Activated T-cell treated with anti-CD3 and anti-CD28 coated beads, Interleukin-2, amount 50 U/mL, for 72 hours (primary cell): ENCODE data around the gene GSPT1. TPM values are rescaled to one million over a fixed set of nuclear protein-coding genes. Genes with fewer than 3 reads are reported as not detected.

ENCODE experiments used
- ATAC-seq, 2 donors: fragments of 150-1000 bp; cut with Tn5 transposase; replicated peaks in 1 of 2; 2 replicates each; pipeline ENCODE4 v1.10.0; 2021; ENCODE audit warnings: moderate library complexity in 2 of 2, mild to moderate bottlenecking in 1 of 2
- DNase-seq, 2 donors: peaks; one replicate each; pipeline ENCODE4 v3.0.0; 2021 to 2022; ENCODE audit warnings: mixed read lengths in 1 of 2
- H3K27ac Mint-ChIP-seq: one replicate; pipeline ENCODE4 v1.8.0; 2022; ENCODE audit warnings: mild to moderate bottlenecking, moderate library complexity, mixed read lengths
- H3K27me3 Mint-ChIP-seq: one replicate; pipeline ENCODE4 v1.8.0; 2022; ENCODE audit warnings: low read depth, mixed read lengths
- H3K36me3 Mint-ChIP-seq, 2 donors: one replicate each; pipeline ENCODE4 v1.8.0; 2022; ENCODE audit warnings: mixed read lengths in 2 of 2, mild to moderate bottlenecking in 1 of 2; ENCODE audit not compliant: insufficient read depth in 2 of 2
- H3K4me1 Mint-ChIP-seq: one replicate; pipeline ENCODE4 v1.8.0; 2022; ENCODE audit warnings: low read depth, mixed read lengths
- H3K4me3 Mint-ChIP-seq, 2 donors: one replicate each; pipeline ENCODE4 v1.8.0; 2022; ENCODE audit warnings: mild to moderate bottlenecking in 2 of 2, mixed read lengths in 2 of 2, moderate library complexity in 2 of 2
- H3K9me3 Mint-ChIP-seq, 2 donors: one replicate each; pipeline ENCODE4 v1.8.0; 2022; ENCODE audit warnings: mixed read lengths in 2 of 2
- total RNA-seq, 2 donors: library from RNA; stranded (reverse); gene quantifications; one replicate each; pipeline ENCODE4 v1.2.3, GENCODE V29; 2022

GSPT1 gene
- total RNA-seq, 2 donors from 2014 or later = 174 to 183 TPM

DNA sequence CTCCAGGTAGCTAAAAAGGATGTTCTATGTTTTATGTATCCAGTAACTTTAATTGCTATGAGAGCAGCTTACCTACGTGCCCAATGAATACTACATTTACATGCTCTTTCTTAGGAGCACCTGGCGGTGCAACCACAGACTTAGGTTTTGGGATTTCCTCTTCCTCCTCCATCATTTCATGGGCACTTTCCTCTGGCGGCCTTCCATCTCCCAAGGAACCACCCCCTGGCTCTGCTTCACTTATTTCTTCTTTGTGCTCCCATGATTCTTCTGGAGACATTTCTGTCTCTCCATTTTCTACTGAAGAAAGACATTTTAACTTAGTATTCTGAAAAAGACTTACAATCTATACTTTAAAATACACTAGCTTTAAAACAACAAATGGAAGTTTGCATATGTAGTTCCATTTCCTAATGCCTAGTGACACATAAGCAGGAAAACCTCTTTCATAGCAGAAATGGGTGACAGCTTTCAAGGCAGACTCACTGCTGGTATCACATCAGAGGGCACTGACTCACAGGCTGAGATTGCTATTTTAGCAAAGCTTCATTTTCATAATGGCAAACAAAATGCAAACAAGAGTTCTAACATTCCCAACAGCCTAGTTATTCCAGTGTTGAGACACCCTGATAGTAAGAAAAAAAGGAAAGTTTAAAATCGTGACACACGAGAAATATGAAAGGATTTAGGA lies 19.1 kb downstream of the GSPT1 start:
- Mint-ChIP-seq H3K27me3 (no peaks in the 10 kb centered on the region), H3K4me1 (peaks cover 42% of the 10 kb centered on the region), H3K27ac (peak overlapping the region; percentile 83), H3K36me3 (peaks cover 0 to 12% of the 10 kb centered on the region in 2 donors), H3K4me3 (peak overlapping the region in 1 of 2 donors; percentile 1), H3K9me3 (no peaks in the 10 kb centered on the region)
- DNase-seq = no peak
- peak in 1 of 2 donors; percentile 69 for ATAC-seq

- DNase-seq (no peak), ATAC-seq (no peak)
- H3K27me3 Mint-ChIP-seq = no peaks in the 10 kb centered on the region
- peaks cover 20% of the 10 kb centered on the region for H3K4me1 Mint-ChIP-seq
- no peaks in the 10 kb centered on the region for H3K9me3 Mint-ChIP-seq
- H3K36me3 Mint-ChIP-seq = peaks cover 0 to 18% of the 10 kb centered on the region in 2 donors
- H3K27ac Mint-ChIP-seq = no peak overlapping the region
- H3K4me3 Mint-ChIP-seq = no peak overlapping the region
Measured at GRCh38 chr16:11893571-11893970, 22.2 kb downstream of the GSPT1 start.

DNA sequence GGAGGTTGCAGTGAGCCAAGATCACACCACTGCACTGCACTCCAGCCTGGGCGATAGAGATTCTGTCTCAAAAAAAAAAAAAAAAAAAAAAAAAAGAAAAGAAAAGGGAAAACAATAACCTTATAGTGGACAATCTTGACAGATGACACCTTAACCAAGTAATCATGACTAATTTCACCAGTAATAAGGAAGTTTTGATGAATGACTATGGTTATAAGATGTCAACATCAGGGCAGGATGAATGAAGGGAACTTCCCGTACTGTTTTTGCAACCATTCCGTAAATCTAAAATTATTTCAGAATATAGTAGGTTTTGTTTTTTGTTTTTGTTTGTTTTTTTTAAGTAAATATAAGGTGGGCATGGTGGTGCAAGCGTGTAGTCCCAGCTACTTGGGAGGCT lies 23.0 kb downstream of the GSPT1 start:
- peaks cover 0 to 24% of the 10 kb centered on the region in 2 donors for H3K36me3 Mint-ChIP-seq
- no peak overlapping the region for H3K27ac Mint-ChIP-seq

GRCh38 chr16:11890231-11890965 lies 25.4 kb downstream of the GSPT1 start:
- Mint-ChIP-seq H3K27me3 (no peaks in the 10 kb centered on the region), H3K36me3 (peaks cover 0 to 32% of the 10 kb centered on the region in 2 donors), H3K9me3 (no peaks in the 10 kb centered on the region), H3K27ac (no peak overlapping the region), H3K4me3 (no peak overlapping the region), H3K4me1 (no peaks in the 10 kb centered on the region)
- DNase-seq (no peak), ATAC-seq (no peak)

More for the DNA sequence above, 23.0 kb downstream of the GSPT1 start:
- DNase-seq (no peak), ATAC-seq (no peak)
- Mint-ChIP-seq H3K27me3 (no peaks in the 10 kb centered on the region), H3K4me3 (no peak overlapping the region), H3K4me1 (peaks cover 14% of the 10 kb centered on the region), H3K9me3 (no peaks in the 10 kb centered on the region)

DNA sequence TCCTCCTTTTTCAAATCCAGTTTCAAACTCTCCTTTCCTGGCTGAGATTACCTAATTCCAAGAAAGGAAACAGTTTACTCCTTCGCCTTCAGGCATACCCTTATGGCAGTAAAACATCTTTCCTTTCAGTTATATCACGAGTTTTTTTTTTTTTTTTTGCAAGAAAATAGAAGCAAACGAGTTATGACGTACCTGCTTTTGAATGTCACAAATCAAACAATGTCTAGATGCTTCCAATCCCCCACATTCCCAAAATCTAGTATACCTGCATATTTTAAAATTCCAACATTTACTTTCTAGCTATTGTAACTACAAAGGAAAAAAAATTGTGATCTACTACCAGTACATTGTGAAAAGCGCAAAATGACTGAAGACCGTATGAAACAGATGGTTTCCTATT lies 28.9 kb downstream of the GSPT1 start:
- no peak for DNase-seq
- no peaks in the 10 kb centered on the region for H3K9me3 Mint-ChIP-seq
- ATAC-seq = no peak
- H3K27ac Mint-ChIP-seq = peak overlapping the region; percentile 66
- H3K36me3 Mint-ChIP-seq = peaks cover 0 to 32% of the 10 kb centered on the region in 2 donors
- no peaks in the 10 kb centered on the region for H3K4me1 Mint-ChIP-seq
- no peaks in the 10 kb centered on the region for H3K27me3 Mint-ChIP-seq
- H3K4me3 Mint-ChIP-seq = no peak overlapping the region

DNA sequence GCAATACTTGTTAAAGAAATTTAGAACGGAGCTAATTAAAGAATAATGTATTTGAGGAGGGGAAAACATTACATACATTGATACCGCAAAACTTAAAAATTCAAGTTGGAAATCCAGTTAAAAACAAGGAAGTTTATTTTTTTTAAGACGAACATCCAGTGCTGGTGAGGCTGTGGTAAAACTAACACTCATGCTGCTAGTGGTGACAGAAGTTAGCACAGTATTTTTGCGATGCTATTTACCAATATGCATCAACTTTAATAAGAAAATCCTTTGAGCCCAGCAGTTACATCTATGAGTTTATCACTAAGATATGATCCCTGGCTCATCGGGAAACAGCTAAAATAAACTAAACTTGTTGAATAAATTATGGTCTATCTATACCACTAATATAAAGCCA lies 31.7 kb downstream of the GSPT1 start:
- ATAC-seq (no peak), DNase-seq (no peak)
- no peaks in the 10 kb centered on the region for H3K4me1 Mint-ChIP-seq
- peaks cover 2 to 26% of the 10 kb centered on the region in 2 donors for H3K36me3 Mint-ChIP-seq
- no peaks in the 10 kb centered on the region for H3K27me3 Mint-ChIP-seq
- H3K4me3 Mint-ChIP-seq = no peak overlapping the region
- H3K27ac Mint-ChIP-seq = no peak overlapping the region
- H3K9me3 Mint-ChIP-seq = no peaks in the 10 kb centered on the region

GRCh38 chr16:11880007-11880406 lies 35.7 kb downstream of the GSPT1 start:
- H3K4me3 Mint-ChIP-seq = no peak overlapping the region
- H3K4me1 Mint-ChIP-seq = no peaks in the 10 kb centered on the region
- H3K27ac Mint-ChIP-seq = peak overlapping the region; percentile 89
- no peaks in the 10 kb centered on the region for H3K9me3 Mint-ChIP-seq
- H3K27me3 Mint-ChIP-seq = no peaks in the 10 kb centered on the region
- H3K36me3 Mint-ChIP-seq = peaks cover 2 to 8% of the 10 kb centered on the region in 2 donors
- no peak for ATAC-seq
- no peak for DNase-seq

- no peaks in the 10 kb centered on the region for H3K4me1 Mint-ChIP-seq
- H3K27me3 Mint-ChIP-seq = no peaks in the 10 kb centered on the region
- H3K9me3 Mint-ChIP-seq = no peaks in the 10 kb centered on the region
- no peak overlapping the region for H3K27ac Mint-ChIP-seq
- H3K4me3 Mint-ChIP-seq = no peak overlapping the region
- H3K36me3 Mint-ChIP-seq = peaks cover 4 to 17% of the 10 kb centered on the region in 2 donors
- no peak for ATAC-seq
- no peak for DNase-seq
Measured at GRCh38 chr16:11877374-11877773, 38.4 kb downstream of the GSPT1 start.

GRCh38 chr16:11876306-11876705 lies 39.5 kb downstream of the GSPT1 start:
- DNase-seq = no peak
- no peaks in the 10 kb centered on the region for H3K4me1 Mint-ChIP-seq
- H3K27me3 Mint-ChIP-seq = no peaks in the 10 kb centered on the region
- no peak overlapping the region for H3K4me3 Mint-ChIP-seq
- peaks cover 4 to 20% of the 10 kb centered on the region in 2 donors for H3K36me3 Mint-ChIP-seq
- H3K27ac Mint-ChIP-seq = peak overlapping the region; percentile 50
- ATAC-seq = no peak
- H3K9me3 Mint-ChIP-seq = no peaks in the 10 kb centered on the region

GRCh38 chr16:11875721-11876120 lies 40.0 kb downstream of the GSPT1 start:
- no peaks in the 10 kb centered on the region for H3K4me1 Mint-ChIP-seq
- no peak for DNase-seq
- no peaks in the 10 kb centered on the region for H3K9me3 Mint-ChIP-seq
- H3K27me3 Mint-ChIP-seq = no peaks in the 10 kb centered on the region
- no peak for ATAC-seq
- no peak overlapping the region for H3K4me3 Mint-ChIP-seq
- H3K36me3 Mint-ChIP-seq = peaks cover 4 to 20% of the 10 kb centered on the region in 2 donors
- H3K27ac Mint-ChIP-seq = peak overlapping the region; percentile 50

- peak overlapping the region; percentile 87 for H3K27ac Mint-ChIP-seq
- peaks cover 2 to 16% of the 10 kb centered on the region in 2 donors for H3K36me3 Mint-ChIP-seq
- ATAC-seq = no peak
- H3K4me1 Mint-ChIP-seq = peaks cover 6% of the 10 kb centered on the region
- no peaks in the 10 kb centered on the region for H3K9me3 Mint-ChIP-seq
- H3K4me3 Mint-ChIP-seq = no peak overlapping the region
- no peak for DNase-seq
- no peaks in the 10 kb centered on the region for H3K27me3 Mint-ChIP-seq
Measured at GRCh38 chr16:11871193-11871592, 44.6 kb downstream of the GSPT1 start.

DNA sequence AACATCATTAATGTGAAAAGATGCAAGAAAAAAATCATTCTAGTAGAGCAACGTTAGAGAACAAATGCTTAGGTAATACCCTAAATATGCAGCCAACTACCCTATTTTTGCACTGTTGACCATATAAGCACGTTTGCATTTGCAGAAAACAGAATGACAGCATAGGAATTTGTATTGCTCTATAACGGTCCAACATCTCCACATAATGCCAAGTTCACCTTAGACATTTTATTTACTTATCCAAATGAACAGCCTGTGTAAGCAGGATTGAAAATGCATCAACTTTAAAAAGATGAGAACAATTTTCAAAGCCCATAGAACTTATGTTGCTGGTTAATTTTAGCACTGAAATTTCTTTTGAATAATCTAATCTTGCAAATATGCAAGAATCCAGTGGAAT lies 45.4 kb downstream of the GSPT1 start:
- no peaks in the 10 kb centered on the region for H3K9me3 Mint-ChIP-seq
- H3K4me1 Mint-ChIP-seq = peaks cover 6% of the 10 kb centered on the region
- H3K27ac Mint-ChIP-seq = no peak overlapping the region
- ATAC-seq (no peak), DNase-seq (no peak)
- peaks cover 2 to 16% of the 10 kb centered on the region in 2 donors for H3K36me3 Mint-ChIP-seq
- H3K4me3 Mint-ChIP-seq = no peak overlapping the region
- no peaks in the 10 kb centered on the region for H3K27me3 Mint-ChIP-seq

DNA sequence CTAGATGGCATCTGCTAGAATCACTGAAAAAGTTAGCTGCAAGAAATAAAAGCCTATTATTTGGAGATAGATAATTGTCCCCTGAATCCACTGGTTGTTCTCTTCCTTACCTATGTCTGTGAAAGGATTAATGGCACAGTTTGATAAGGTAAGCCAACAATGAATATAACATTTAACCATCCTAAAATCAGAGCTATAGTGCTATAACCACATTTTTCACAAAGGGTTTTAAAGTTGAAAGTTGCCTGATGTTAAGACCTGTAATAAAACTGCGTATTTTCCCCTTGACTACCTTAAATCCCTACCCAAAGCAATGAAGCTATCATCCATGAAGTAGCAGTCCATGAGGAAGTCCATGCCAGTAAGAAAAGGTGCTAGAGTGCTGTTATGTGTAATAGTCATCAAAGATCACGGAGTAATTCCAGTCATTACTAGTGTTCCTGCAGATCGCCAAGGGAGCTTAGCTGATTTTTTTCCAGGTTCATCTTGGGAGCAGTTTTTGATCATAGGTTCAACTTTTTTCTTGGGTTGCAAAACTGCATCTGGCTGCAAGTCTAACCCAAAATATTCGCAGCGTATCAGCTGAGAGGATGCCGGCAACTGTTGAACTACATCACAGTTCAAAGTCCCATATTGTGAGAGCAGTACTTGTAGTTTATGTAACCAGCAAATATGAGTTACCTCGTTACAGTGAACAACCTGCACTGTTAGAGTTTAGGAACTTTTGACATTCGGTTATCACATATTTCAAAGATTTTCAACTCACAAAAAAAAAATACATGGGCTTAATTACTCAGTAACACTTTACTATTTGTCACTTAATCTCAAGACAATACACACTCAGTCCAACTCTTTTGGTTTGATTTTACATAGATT lies 46.2 kb downstream of the GSPT1 start:
- no peaks in the 10 kb centered on the region for H3K27me3 Mint-ChIP-seq
- H3K27ac Mint-ChIP-seq = peak overlapping the region; percentile 25
- peaks cover 13% of the 10 kb centered on the region for H3K4me1 Mint-ChIP-seq
- peaks cover 2 to 11% of the 10 kb centered on the region in 2 donors for H3K36me3 Mint-ChIP-seq
- ATAC-seq = no peak
- DNase-seq = no peak
- no peak overlapping the region for H3K4me3 Mint-ChIP-seq
- H3K9me3 Mint-ChIP-seq = no peaks in the 10 kb centered on the region
